ENCODE data around the gene KCTD18.

The KCTD18 gene

GRCh38 chr2:200447139-200447855 is 62.6 kb downstream of the KCTD18 start:
- TF ChIP-seq TAF1 (IDR thresholded peaks at IDR 0.05; ENCODE audit: low read depth) (no peak), NFIC (IDR thresholded peaks at IDR 0.05) (no peak), REST (IDR thresholded peaks at IDR 0.05; ENCODE audit: low read depth) (no peak), YY1 (IDR thresholded peaks at IDR 0.05; ENCODE audit: low read depth) (no peak), CEBPB (IDR thresholded peaks at IDR 0.05) (no peak), FOXM1 (IDR thresholded peaks at IDR 0.05; ENCODE audit: borderline replicate concordance, low read depth) (no peak), ZBTB7A (IDR thresholded peaks at IDR 0.05; ENCODE audit: low read depth) (no peak), EGR1 (IDR thresholded peaks at IDR 0.05) (no peak), TEAD4 (IDR thresholded peaks at IDR 0.05) (no peak), MAX (IDR thresholded peaks at IDR 0.05) (no peak), USF1 (IDR thresholded peaks at IDR 0.05) (no peak), RAD21 (IDR thresholded peaks at IDR 0.05; ENCODE audit: low read depth) (no peak), TCF12 (IDR thresholded peaks at IDR 0.05; ENCODE audit: low read depth) (no peak)

- TF ChIP-seq MAX (IDR thresholded peaks at IDR 0.05) = no peak
- no peak for TF ChIP-seq CEBPB (IDR thresholded peaks at IDR 0.05)
These were observed 63.3 kb downstream of the KCTD18 start for GRCh38 chr2:200446612-200447011.

- TF ChIP-seq TEAD4 (IDR thresholded peaks at IDR 0.05) (no peak), FOXM1 (IDR thresholded peaks at IDR 0.05; ENCODE audit: borderline replicate concordance, low read depth) (no peak), ZBTB7A (IDR thresholded peaks at IDR 0.05; ENCODE audit: low read depth) (no peak), REST (IDR thresholded peaks at IDR 0.05; ENCODE audit: low read depth) (no peak), YY1 (IDR thresholded peaks at IDR 0.05; ENCODE audit: low read depth) (no peak), USF1 (IDR thresholded peaks at IDR 0.05) (no peak), CEBPB (IDR thresholded peaks at IDR 0.05) (no peak), MAX (IDR thresholded peaks at IDR 0.05) (no peak), TAF1 (IDR thresholded peaks at IDR 0.05; ENCODE audit: low read depth) (no peak), CREB1 (IDR thresholded peaks at IDR 0.05; ENCODE audit: low read depth) (no peak), EGR1 (IDR thresholded peaks at IDR 0.05) (no peak), RAD21 (IDR thresholded peaks at IDR 0.05; ENCODE audit: low read depth) (no peak), TCF12 (IDR thresholded peaks at IDR 0.05; ENCODE audit: low read depth) (no peak), NFIC (IDR thresholded peaks at IDR 0.05) (no peak)
These were observed 64.6 kb downstream of the KCTD18 start for GRCh38 chr2:200445284-200445683.

- no peak for TF ChIP-seq CREB1 (IDR thresholded peaks at IDR 0.05; ENCODE audit: low read depth)
- TF ChIP-seq CEBPB (IDR thresholded peaks at IDR 0.05) = no peak
- no peak for TF ChIP-seq USF1 (IDR thresholded peaks at IDR 0.05)
- no peak for TF ChIP-seq REST (IDR thresholded peaks at IDR 0.05; ENCODE audit: low read depth)
- TF ChIP-seq MAX (IDR thresholded peaks at IDR 0.05) = no peak
- TF ChIP-seq RAD21 (IDR thresholded peaks at IDR 0.05; ENCODE audit: low read depth) = no peak
- no peak for TF ChIP-seq YY1 (IDR thresholded peaks at IDR 0.05; ENCODE audit: low read depth)
- TF ChIP-seq FOXM1 (IDR thresholded peaks at IDR 0.05; ENCODE audit: borderline replicate concordance, low read depth) = no peak
- no peak for TF ChIP-seq EP300 (IDR thresholded peaks at IDR 0.05; ENCODE audit: borderline replicate concordance)
- TF ChIP-seq EGR1 (IDR thresholded peaks at IDR 0.05) = no peak
- TF ChIP-seq NFIC (IDR thresholded peaks at IDR 0.05) = no peak
- no peak for TF ChIP-seq TEAD4 (IDR thresholded peaks at IDR 0.05)
- no peak for TF ChIP-seq ZBTB7A (IDR thresholded peaks at IDR 0.05; ENCODE audit: low read depth)
- TF ChIP-seq TCF12 (IDR thresholded peaks at IDR 0.05; ENCODE audit: low read depth) = no peak
- TF ChIP-seq TAF1 (IDR thresholded peaks at IDR 0.05; ENCODE audit: low read depth) = no peak
These were observed 65.3 kb downstream of the KCTD18 start for GRCh38 chr2:200444530-200444929.

Measured in Ishikawa (cell line).